IMR-90 (cell line): ENCODE data around the gene AKR1C8. TPM values are rescaled to one million over a fixed set of nuclear protein-coding genes. Genes with fewer than 3 reads are reported as not detected.

Experiments
- ATAC-seq: fragments of 200-7000 bp; cut with Tn5 transposase; 2 replicates; pipeline ENCODE4 v1.9.1; 2020; ENCODE audit warnings: low read depth, mild to moderate bottlenecking, moderate library complexity
- BruUV-seq: library from RNA; stranded (reverse); fragments of 400-500 nt; replicated peaks from 2 replicates; lab custom pipeline; 2021; lab: Mats Ljungman, UMichigan
- CTCF ChIA-PET: fragments of 300-600 bp; formaldehyde crosslinking; extraction: SDS; loops from one replicate; lab custom pipeline; 2021; ENCODE audit warnings: antibody characterized with exemption; lab: Yijun Ruan, JAX
- POLR2A ChIA-PET: fragments of 300-600 bp; sonication (Branson Sonifier 250); formaldehyde crosslinking; loops from one replicate; lab custom pipeline; 2022; ENCODE audit warnings: antibody characterized with exemption; ENCODE audit not compliant: unreplicated experiment; lab: Charles Lee
- DNase-seq: peaks from one replicate; pipeline ENCODE4 v3.0.0; 2013
- H2AFZ ChIP-seq: replicated peaks from 2 replicates; pipeline ENCODE3; 2013; ENCODE audit warnings: low read length, mild to moderate bottlenecking; ENCODE audit not compliant: poor library complexity
- H2AK5ac ChIP-seq: 2 replicates; pipeline ENCODE4 v1.6.1; 2013; ENCODE audit warnings: low read depth, low read length, inconsistent platforms
- H2AK9ac ChIP-seq: replicated peaks from 2 replicates; pipeline ENCODE3; 2013; ENCODE audit warnings: mild to moderate bottlenecking, low read depth, low read length, moderate library complexity; ENCODE audit not compliant: poor library complexity
- H2BK120ac ChIP-seq: 2 replicates; pipeline ENCODE4 v1.6.1; 2013; ENCODE audit warnings: low read depth, low read length, inconsistent platforms
- H2BK15ac ChIP-seq: 3 replicates; pipeline ENCODE4 v1.6.1; 2013; ENCODE audit warnings: low read depth, low read length, inconsistent platforms
- H2BK20ac ChIP-seq: 2 replicates; pipeline ENCODE4 v1.6.1; 2013; ENCODE audit warnings: low read depth, mild to moderate bottlenecking, inconsistent platforms, low read length, moderate library complexity
- H2BK5ac ChIP-seq: 2 replicates; pipeline ENCODE4 v1.6.1; 2013; ENCODE audit warnings: mild to moderate bottlenecking, low read depth, low read length, inconsistent platforms; ENCODE audit not compliant: poor library complexity, severe bottlenecking
- H3K14ac ChIP-seq: replicated peaks from 2 replicates; pipeline ENCODE4 v1.6.1; 2013; ENCODE audit warnings: low read depth, low read length, inconsistent platforms
- H3K18ac ChIP-seq: 2 replicates; pipeline ENCODE4 v1.6.1; 2013; ENCODE audit warnings: low read depth, low read length, control low read depth
- H3K23ac ChIP-seq: 2 replicates; pipeline ENCODE4 v1.6.1; 2013; ENCODE audit warnings: low read depth, low read length, inconsistent platforms
- H3K27ac ChIP-seq: 2 replicates; pipeline ENCODE4 v1.5.1; 2013; ENCODE audit warnings: mild to moderate bottlenecking, control low read depth, low read length; ENCODE audit not compliant: insufficient read depth
- H3K27me3 ChIP-seq: 2 replicates; pipeline ENCODE4 v1.6.1; 2013; ENCODE audit warnings: low read length; ENCODE audit not compliant: control insufficient read depth, insufficient read depth
- H3K36me3 ChIP-seq: 2 replicates; pipeline ENCODE4 v1.6.1; 2013; ENCODE audit warnings: low read length, mixed read lengths; ENCODE audit not compliant: control insufficient read depth, insufficient read depth
- H3K4ac ChIP-seq: 2 replicates; pipeline ENCODE4 v1.6.1; 2013; ENCODE audit warnings: low read depth, low read length, inconsistent platforms
- H3K4me1 ChIP-seq: 2 replicates; pipeline ENCODE4 v1.6.1; 2013; ENCODE audit warnings: low read length, mixed read lengths; ENCODE audit not compliant: control insufficient read depth, insufficient read depth
- H3K4me2 ChIP-seq: 2 replicates; pipeline ENCODE4 v1.6.1; 2013; ENCODE audit warnings: low read depth, mild to moderate bottlenecking, control low read depth, low read length, moderate library complexity
- H3K4me3 ChIP-seq: 2 replicates; pipeline ENCODE4 v1.5.1; 2013; ENCODE audit warnings: low read depth, mild to moderate bottlenecking, control low read depth, low read length, moderate library complexity; ENCODE audit not compliant: insufficient read depth
- H3K56ac ChIP-seq: 2 replicates; pipeline ENCODE4 v1.6.1; 2013; ENCODE audit warnings: low read length, inconsistent platforms; ENCODE audit not compliant: insufficient read depth; ENCODE audit errors: extremely low read depth
- H3K79me1 ChIP-seq, 2 experiments: 2 replicates each; pipeline ENCODE4 v1.6.1; 2013; ENCODE audit warnings: low read length in 2 of 2, inconsistent platforms in 1 of 2, low read depth in 1 of 2
- H3K9ac ChIP-seq: 2 replicates; pipeline ENCODE4 v1.6.1; 2013; ENCODE audit warnings: low read depth, low read length, control low read depth
- H3K9me1 ChIP-seq: 2 replicates; pipeline ENCODE4 v1.6.1; 2013; ENCODE audit warnings: low read length, inconsistent platforms; ENCODE audit not compliant: insufficient read depth
- H3K9me3 ChIP-seq: 2 replicates; pipeline ENCODE4 v1.6.1; 2013; ENCODE audit warnings: low read length; ENCODE audit not compliant: control insufficient read depth, insufficient read depth
- H4K20me1 ChIP-seq: 2 replicates; pipeline ENCODE4 v1.6.1; 2013; ENCODE audit warnings: low read length, inconsistent platforms; ENCODE audit not compliant: insufficient read depth
- H4K5ac ChIP-seq: 2 replicates; pipeline ENCODE4 v1.6.1; 2013; ENCODE audit warnings: mild to moderate bottlenecking, low read depth, low read length, control low read depth
- H4K8ac ChIP-seq, 2 experiments: 2 replicates each; pipeline ENCODE4 v1.6.1; 2013; ENCODE audit warnings: low read depth in 2 of 2, low read length in 2 of 2, control low read depth in 1 of 2, inconsistent platforms in 1 of 2
- H4K91ac ChIP-seq: 2 replicates; pipeline ENCODE4 v1.6.1; 2013; ENCODE audit warnings: low read depth, low read length, inconsistent platforms; ENCODE audit not compliant: insufficient read depth
- BHLHE40 ChIP-seq: fragments of 150-350 bp; IDR thresholded peaks from 2 replicates; pipeline ENCODE4 v1.6.1; 2016; ENCODE audit warnings: mild to moderate bottlenecking, low read depth, low read length
- MAFK ChIP-seq: IDR thresholded peaks from 2 replicates; pipeline ENCODE4 v1.6.1; 2012; ENCODE audit warnings: low read depth, low read length, improper control_type of control experiment
- NFE2L2 ChIP-seq: fragments of 150-350 bp; IDR thresholded peaks from 2 replicates; pipeline ENCODE4 v1.6.1; 2016; ENCODE audit warnings: low read depth, mild to moderate bottlenecking, low read length
- POLR2A ChIP-seq: IDR thresholded peaks from 2 replicates; pipeline ENCODE4 v1.6.1; 2012; ENCODE audit warnings: mild to moderate bottlenecking, low read depth, low read length
- WGBS, 2 experiments: methylation state at CpG; one replicate each; pipeline versions ENCODE4 v1.1.5 to v1.1.7; 2013; ENCODE audit warnings: missing lambda C conversion rate in 2 of 2; ENCODE audit not compliant: insufficient read length in 1 of 2; ENCODE audit errors: extremely low coverage in 2 of 2; 5-methylcytosine and 5-hydroxymethylcytosine counted together
- dilution Hi-C: fragments of 300-500 bp; cut with HindIII; formaldehyde crosslinking; loops from one replicate; pipeline ENCODE4 v1.14.3; 2018; ENCODE audit warnings: low sequenced_read_pairs; ENCODE audit not compliant: unreplicated experiment
- in situ Hi-C: fragments of 300-500 bp; cut with MboI; formaldehyde crosslinking; loops from 3 replicates; pipeline ENCODE4 v1.14.3; 2019; ENCODE audit warnings: low sequenced_read_pairs, inconsistent platforms, mixed read lengths
- intact Hi-C: fragments of 100-400 bp; cut with micrococcal nuclease; formaldehyde crosslinking; loops from 2 replicates; pipeline ENCODE4 v1.10.0; 2022
- polyA plus RNA-seq, 3 experiments: library from polyadenylated mRNA; depleted of rRNA; stranded (reverse); fragments of >200 nt; gene quantifications; 2 replicates each; pipeline ENCODE4 v1.2.3, GENCODE V29; 2012; ENCODE audit warnings: low replicate concordance in 1 of 3
- total RNA-seq: library from RNA; depleted of rRNA; stranded (reverse); fragments of >200 nt; gene quantifications from 2 replicates; pipeline ENCODE4 v1.2.3, GENCODE V29; 2012

Gene AKR1C8
- total and polyA plus RNA-seq, 2 of the 4 experiments (the other 2 are of a cell fraction) = not detected

- POLR2A ChIA-PET = no interaction called here
- no TSS peak for BruUV-seq
Measured at GRCh38 chr10:5146920-5147254, 38.1 kb downstream of the AKR1C8 start.

More at GRCh38 chr10:5146920-5147254, 38.1 kb downstream of the AKR1C8 start:
- CTCF ChIA-PET = no interaction called here
- in situ Hi-C loops (no loop called here), dilution Hi-C loops (no loop called here), intact Hi-C loops (loop anchor here (2.0 to 10.0 kb wide), 2 partner anchors 48 to 72 kb away; partner anchors contain the start of gene AKR1C4)
- WGBS, 2 experiments = 20% methylated on average over 1 of the region's 5 CpGs; no CpG with 5 or more reads in 1 of the 2 experiments
- H3K56ac ChIP-seq = no peak overlapping the region
- H3K23ac ChIP-seq = no peak overlapping the region
- no peak overlapping the region for H3K9ac ChIP-seq
- H2BK5ac ChIP-seq = no peak overlapping the region
- no peak for DNase-seq
- no peak overlapping the region for H3K27ac ChIP-seq
- H3K4me1 ChIP-seq = no peaks in the 10 kb centered on the region
- no peaks in the 10 kb centered on the region for H3K36me3 ChIP-seq
- H3K27me3 ChIP-seq = no peaks in the 10 kb centered on the region
- no peak overlapping the region for H2BK15ac ChIP-seq
- no peak overlapping the region for H4K5ac ChIP-seq
- TF ChIP-seq POLR2A (no peak), MAFK (no peak), BHLHE40 (no peak), NFE2L2 (no peak)
- no peak overlapping the region for H3K14ac ChIP-seq
- no peak for ATAC-seq
- H3K9me1 ChIP-seq = no peaks in the 10 kb centered on the region
- H2BK120ac ChIP-seq = no peak overlapping the region
- H3K4ac ChIP-seq = no peak overlapping the region
- H2AK9ac ChIP-seq = no peak overlapping the region
- no peak overlapping the region for H2AK5ac ChIP-seq
- no peak overlapping the region for H3K18ac ChIP-seq
- no peak overlapping the region for H2BK20ac ChIP-seq
- no peak overlapping the region for H4K91ac ChIP-seq
- no peak overlapping the region for H4K8ac ChIP-seq
- H2AFZ ChIP-seq = no peak overlapping the region
- H3K4me2 ChIP-seq = no peak overlapping the region
- no peaks in the 10 kb centered on the region for H4K20me1 ChIP-seq
- no peak overlapping the region for H3K4me3 ChIP-seq
- H3K9me3 ChIP-seq = no peaks in the 10 kb centered on the region; the same call in 1 of the 2 replicates
- no peaks in the 10 kb centered on the region for H3K79me1 ChIP-seq
